Erythroblast (primary cell): Measurements from ENCODE around the gene MCM9.

Source experiments
- GATA1 ChIP-seq: IDR thresholded peaks from 2 replicates; pipeline ENCODE4 v1.6.1; 2011; ENCODE audit warnings: low read depth, mild to moderate bottlenecking, control low read depth, low read length, moderate library complexity
- POLR2A ChIP-seq: IDR thresholded peaks from 2 replicates; pipeline ENCODE4 v1.6.1; 2011; ENCODE audit warnings: mild to moderate bottlenecking, low read length

DNA sequence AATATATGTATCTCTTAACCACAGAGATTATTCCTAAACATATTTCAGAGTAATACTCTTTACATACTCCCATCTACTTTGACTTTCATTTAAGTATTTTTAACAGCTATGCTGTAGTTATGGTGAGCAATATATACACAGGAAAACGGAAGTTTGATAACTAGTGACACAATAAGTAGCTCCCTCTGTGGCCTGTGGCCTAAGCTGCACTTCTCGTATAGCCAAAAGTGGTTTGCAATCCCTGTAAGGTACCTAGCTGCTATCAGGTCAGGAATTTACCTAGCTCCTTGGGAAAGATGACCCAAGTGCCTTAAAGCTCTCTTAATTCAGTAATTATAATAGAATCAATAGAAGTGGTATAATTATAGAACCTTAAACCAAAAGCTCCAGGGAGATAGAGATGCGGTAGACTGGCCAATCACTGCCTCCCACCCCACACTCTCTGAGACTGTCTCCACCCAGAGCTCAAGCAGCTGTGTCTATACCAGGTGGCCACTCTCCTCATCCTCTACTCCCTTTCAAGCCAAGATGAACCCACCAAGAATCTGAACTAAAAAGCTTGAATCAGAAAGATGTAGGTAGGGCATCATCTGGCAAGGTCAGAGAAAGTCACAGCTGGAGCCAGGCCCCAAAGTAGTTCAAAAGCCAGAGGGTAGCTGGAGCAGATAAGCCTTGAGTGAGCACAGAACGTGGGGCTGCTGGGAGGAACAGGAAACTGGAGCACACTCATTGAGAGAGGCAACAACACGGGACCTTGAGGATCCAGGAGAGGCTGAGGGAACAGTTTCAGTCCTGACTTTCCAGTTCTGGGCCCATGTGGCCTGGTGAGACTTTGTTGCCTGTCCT lies 125.9 kb downstream of the MCM9 start:
- no peak for TF ChIP-seq POLR2A
- TF ChIP-seq GATA1, result no peak
